Activated T-cell treated with anti-CD3 and anti-CD28 coated beads for 4 hours (primary cell): ENCODE results near the gene SNED1.

ENCODE experiments used
- DNase-seq: peaks from one replicate; pipeline ENCODE4 v3.0.0-alpha.2; 2020

SNED1 gene

GRCh38 chr2:240992572-240993291 lies 5.7 kb upstream of the SNED1 start:
- no peak for DNase-seq

GRCh38 chr2:240993446-240994170 lies 4.8 kb upstream of the SNED1 start:
- no peak for DNase-seq

- DNase-seq: no peak
These were observed 4.1 kb upstream of the SNED1 start for GRCh38 chr2:240994171-240994896.

- DNase-seq: no peak
These were observed 3.1 kb upstream of the SNED1 start for GRCh38 chr2:240995041-240996021.

- no peak for DNase-seq
These were observed 2.1 kb upstream of the SNED1 start for GRCh38 chr2:240996161-240996833.

- DNase-seq: no peak
These were observed 1.6 kb upstream of the SNED1 start for GRCh38 chr2:240996834-240997140.

- DNase-seq: no peak
These were observed 1.1 kb upstream of the SNED1 start for GRCh38 chr2:240997141-240997855.

- DNase-seq: no peak
These were observed 232 bp downstream of the SNED1 start for GRCh38 chr2:240998706-240998994.

- DNase-seq: no peak
These were observed 775 bp downstream of the SNED1 start for GRCh38 chr2:240998995-240999791.

- no peak for DNase-seq
These were observed 1.6 kb downstream of the SNED1 start for GRCh38 chr2:240999873-241000541.

GRCh38 chr2:241000831-241001321 lies 2.5 kb downstream of the SNED1 start:
- DNase-seq: no peak

- no peak for DNase-seq
These were observed 3.2 kb downstream of the SNED1 start for GRCh38 chr2:241001413-241002274.

- DNase-seq: no peak
These were observed 4.0 kb downstream of the SNED1 start for GRCh38 chr2:241002275-241003046.

GRCh38 chr2:241003047-241003360 lies 4.6 kb downstream of the SNED1 start:
- no peak for DNase-seq

GRCh38 chr2:241003369-241003768 lies 5.0 kb downstream of the SNED1 start:
- no peak for DNase-seq

- DNase-seq: no peak
These were observed 5.6 kb downstream of the SNED1 start for GRCh38 chr2:241003830-241004564.

- no peak for DNase-seq
These were observed 7.2 kb downstream of the SNED1 start for GRCh38 chr2:241005569-241005968.

GRCh38 chr2:241006412-241006811 lies 8.0 kb downstream of the SNED1 start:
- DNase-seq: no peak
